Fibroblast of villous mesenchyme (primary cell): ENCODE measurements around the gene KIAA1217. TPM values are rescaled to one million over a fixed set of nuclear protein-coding genes. Genes with fewer than 3 reads are reported as not detected.

Experiments used
- DNase-seq: peaks from one replicate; pipeline ENCODE4 v3.0.0-alpha.2; 2010; ENCODE audit warnings: low read depth
- H3K4me3 ChIP-seq: 2 replicates; pipeline ENCODE4 v1.5.1; 2011; ENCODE audit warnings: low read depth, mild to moderate bottlenecking, low read length
- CTCF ChIP-seq: IDR thresholded peaks from 2 replicates; pipeline ENCODE4 v1.5.1; 2012; ENCODE audit warnings: low read depth, mild to moderate bottlenecking, low read length; ENCODE audit not compliant: insufficient read depth
- total RNA-seq: library from RNA; depleted of rRNA; stranded (reverse); fragments of >200 nt; gene quantifications from 2 replicates; pipeline ENCODE4 v1.2.3, GENCODE V29; 2012

KIAA1217 gene
- total RNA-seq, 1 donor, result 0.86 TPM

- no peak for DNase-seq
- no peak for TF ChIP-seq CTCF
- H3K4me3 ChIP-seq, result no peak overlapping the region
These were observed 22.3 kb downstream of the KIAA1217 start for GRCh38 chr10:24231200-24231599.

GRCh38 chr10:24234784-24235183 lies 25.8 kb downstream of the KIAA1217 start:
- no peak for TF ChIP-seq CTCF
- no peak overlapping the region for H3K4me3 ChIP-seq
- no peak for DNase-seq

- TF ChIP-seq CTCF, result no peak
- DNase-seq, result no peak
These were observed 26.5 kb downstream of the KIAA1217 start for GRCh38 chr10:24235471-24235870.

GRCh38 chr10:24237801-24238395 lies 29.0 kb downstream of the KIAA1217 start:
- H3K4me3 ChIP-seq, result no peak overlapping the region
- DNase-seq, result no peak
- TF ChIP-seq CTCF, result no peak

More at GRCh38 chr10:24235471-24235870, 26.5 kb downstream of the KIAA1217 start:
- no peak overlapping the region for H3K4me3 ChIP-seq

GRCh38 chr10:24238519-24239247 lies 29.7 kb downstream of the KIAA1217 start:
- H3K4me3 ChIP-seq, result no peak overlapping the region
- TF ChIP-seq CTCF, result no peak
- no peak for DNase-seq

DNA sequence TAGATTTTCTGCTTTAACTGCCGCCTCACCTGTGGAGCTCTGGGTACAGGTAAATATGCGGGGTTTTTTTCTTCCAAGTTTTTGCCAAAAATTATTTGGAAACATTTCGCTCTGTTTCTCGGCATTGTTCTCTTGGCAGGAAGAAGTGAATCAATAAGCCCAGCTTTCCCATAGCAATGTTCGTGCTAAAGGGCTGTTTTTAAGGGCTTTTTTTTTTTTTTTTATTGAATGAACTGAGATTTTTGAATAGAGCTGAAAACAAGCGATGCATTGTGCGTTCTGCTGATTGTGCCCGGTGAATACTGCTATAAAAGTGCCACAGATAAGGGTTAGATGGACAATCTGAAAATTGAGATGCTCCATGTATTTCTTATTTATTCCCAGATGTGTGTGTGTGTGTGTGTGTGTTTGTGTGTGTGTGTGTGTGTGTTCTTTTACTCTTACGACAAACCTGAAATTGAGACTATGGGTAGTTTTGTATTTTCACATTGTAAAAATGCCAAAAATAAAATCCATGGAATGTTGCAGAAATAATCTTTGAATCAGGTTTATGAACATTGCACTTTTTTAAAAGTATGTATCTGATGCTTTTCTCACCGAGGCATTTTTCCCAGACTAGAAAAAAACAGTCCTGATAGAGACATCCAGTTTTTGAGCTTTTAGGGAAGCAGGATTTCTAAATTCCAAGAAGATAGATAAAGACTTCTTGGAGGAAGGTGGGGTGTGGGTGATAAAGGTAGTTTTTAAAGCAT lies 30.5 kb downstream of the KIAA1217 start:
- no peak overlapping the region for H3K4me3 ChIP-seq
- no peak for DNase-seq
- no peak for TF ChIP-seq CTCF
